Stimulated activated CD8-positive, alpha-beta memory T cell treated with anti-CD3 and anti-CD28 coated beads, Interleukin-12 subunit alpha, Interleukin-12 subunit beta, amount 100 ng/mL, for 4 hours (primary cell): Measurements from ENCODE around the gene ICE2.
"Not testable (repeated sequence)": the region's sequence is repeated elsewhere in the genome, so short reads cannot be mapped to it uniquely, and the experiment has no call there.

Experiments
- DNase-seq: peaks from one replicate; pipeline ENCODE4 v3.0.0-alpha.2; 2020; ENCODE audit warnings: low read depth

ICE2 gene

DNA sequence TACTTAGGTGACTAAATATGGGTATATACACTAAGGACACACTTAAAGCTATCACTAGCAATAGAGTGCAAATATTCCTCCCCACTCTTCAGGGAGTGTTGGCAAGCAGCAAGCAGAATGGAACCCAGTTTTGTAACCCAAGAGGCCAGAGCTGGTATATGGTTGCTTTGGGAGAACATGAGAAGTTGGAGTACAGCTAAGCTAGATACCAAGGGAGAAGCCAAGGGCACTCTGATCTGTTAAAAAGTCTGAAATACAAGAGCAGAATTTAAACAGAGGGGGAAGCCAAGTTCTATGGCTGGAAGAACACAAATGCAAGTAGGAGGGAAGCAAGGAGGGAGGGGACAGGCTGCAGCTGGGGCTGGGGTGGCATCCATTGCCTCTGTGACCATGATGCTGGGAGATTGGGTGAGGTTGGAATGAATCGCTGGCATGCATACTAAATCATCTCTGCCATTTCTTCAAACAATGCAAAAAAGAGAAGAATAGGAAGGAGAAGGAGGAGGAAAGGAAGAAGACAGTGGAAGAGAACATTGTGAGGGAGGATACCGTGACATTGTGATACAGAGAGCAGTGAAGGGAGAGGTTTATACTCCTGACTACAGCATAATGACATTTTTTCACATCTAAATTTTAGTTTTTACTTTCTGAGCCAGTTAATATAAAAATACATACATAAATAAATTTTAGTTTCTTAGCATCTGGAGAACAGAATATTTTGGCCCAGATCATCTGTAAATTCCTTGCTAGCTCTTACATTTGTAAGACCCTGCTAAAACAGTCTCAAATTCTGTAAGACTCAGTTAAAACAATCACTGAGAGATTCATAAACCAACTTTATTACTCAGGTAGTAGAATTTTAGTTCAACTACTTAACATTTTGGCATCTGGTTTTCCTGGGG is 72.2 kb downstream of the ICE2 start:
- DNase-seq, result no peak

DNA sequence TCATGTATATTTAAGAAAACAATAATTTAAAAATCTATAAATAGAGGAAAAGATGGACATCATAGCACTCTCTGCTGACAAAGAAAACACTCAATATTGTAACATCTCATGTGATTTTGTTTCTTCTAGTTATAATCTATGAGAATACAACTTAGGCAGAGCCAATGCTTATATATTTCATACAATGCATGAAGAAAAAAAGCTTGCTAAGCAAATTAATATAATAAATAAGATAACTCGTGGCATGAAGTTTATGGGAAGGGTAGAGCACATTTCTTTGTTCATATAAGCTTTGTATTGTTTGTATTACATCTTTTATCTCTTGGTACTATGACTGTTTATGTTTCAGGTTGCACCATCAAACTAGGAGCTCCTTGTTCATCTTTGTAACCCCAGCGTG is 73.5 kb downstream of the ICE2 start:
- no peak for DNase-seq

DNA sequence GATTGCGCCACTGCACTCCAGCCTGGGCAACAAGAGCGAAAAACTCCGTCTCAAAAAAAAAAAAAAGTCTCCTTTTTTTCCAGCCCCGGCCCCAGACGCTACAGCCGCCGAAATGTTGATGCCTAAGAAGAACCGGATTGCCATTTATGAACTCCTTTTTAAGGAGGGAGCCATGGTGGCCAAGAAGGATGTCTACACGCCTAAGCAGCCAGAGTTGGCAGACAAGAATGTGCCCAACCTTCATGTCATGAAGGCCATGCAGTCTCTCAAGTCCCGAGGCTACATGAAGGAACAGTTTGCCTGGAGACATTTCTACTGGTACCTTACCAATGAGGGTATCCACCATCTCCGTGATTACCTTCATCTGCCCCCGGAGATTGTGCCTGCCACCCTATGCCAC is 74.6 kb downstream of the ICE2 start:
- not testable (repeated sequence) for DNase-seq

DNA sequence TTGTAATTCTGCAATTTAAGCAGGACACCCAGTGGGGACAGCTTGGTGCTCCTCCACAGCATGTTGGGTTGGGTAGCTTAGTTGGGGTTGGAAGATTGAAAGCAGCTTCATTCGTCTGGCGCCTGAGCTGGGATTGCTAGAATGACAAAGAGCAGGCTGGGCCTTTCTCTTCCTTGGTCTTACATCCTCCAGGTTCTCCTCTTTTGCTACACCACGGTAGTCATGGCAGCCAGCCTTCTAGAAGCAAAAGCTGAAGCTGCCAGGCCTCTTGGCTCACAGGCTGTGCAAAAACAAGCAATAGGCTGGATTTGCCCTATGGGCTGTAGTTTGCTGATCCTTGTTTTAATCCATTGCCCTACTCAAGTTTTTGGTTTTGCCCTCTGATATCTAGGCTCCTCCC is 78.0 kb downstream of the ICE2 start:
- no peak for DNase-seq

DNA sequence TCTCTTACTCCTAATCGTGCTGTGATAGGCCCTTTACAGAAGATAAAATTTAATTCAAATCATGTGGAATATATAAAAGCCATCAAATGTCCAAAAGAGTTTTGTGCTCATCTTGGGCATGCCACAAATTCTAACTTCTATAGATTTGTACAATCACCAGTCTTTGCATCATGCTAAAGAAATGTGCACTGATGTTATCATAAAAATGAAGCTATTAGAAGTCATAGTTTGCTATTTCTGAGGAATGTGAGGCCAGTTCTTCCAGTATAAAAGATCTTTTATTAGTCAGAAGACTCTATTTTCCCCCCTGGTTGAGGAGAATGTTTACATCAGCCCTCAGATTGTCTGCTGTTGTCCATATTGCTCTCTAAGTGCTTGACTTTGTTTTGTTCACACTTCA is 79.0 kb downstream of the ICE2 start:
- no peak for DNase-seq

DNA sequence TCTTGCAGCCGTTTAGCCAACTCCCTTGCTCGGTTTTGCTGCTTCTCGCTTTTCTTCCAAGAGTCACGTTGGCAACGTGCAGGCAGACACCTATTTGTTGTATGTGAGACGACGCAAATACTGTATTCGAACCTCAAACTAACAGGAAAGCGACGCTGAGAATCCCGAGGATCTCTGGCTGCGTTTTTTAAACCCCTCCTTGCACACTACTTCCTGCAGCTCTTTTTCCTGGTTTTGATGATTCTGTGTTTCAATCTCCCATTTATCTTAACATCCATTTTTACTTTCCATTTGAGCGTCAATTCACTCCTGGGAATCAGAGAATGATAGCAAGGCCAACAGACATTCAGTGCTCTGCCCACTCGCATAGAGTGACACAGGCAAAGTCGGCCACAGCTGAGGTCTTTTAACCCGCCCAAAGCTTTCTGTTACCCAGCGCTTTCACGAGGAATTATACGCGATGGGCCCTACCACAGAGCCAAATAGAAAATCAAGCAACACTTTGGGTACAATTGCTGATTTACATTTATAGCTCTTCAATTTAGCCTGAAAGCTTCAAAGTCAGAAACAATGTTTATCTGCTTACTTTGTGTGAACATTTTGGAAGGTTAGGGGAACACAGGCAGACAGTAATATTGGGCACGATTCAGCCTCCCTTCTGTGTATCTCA is 79.6 kb downstream of the ICE2 start:
- DNase-seq, result no peak

DNA sequence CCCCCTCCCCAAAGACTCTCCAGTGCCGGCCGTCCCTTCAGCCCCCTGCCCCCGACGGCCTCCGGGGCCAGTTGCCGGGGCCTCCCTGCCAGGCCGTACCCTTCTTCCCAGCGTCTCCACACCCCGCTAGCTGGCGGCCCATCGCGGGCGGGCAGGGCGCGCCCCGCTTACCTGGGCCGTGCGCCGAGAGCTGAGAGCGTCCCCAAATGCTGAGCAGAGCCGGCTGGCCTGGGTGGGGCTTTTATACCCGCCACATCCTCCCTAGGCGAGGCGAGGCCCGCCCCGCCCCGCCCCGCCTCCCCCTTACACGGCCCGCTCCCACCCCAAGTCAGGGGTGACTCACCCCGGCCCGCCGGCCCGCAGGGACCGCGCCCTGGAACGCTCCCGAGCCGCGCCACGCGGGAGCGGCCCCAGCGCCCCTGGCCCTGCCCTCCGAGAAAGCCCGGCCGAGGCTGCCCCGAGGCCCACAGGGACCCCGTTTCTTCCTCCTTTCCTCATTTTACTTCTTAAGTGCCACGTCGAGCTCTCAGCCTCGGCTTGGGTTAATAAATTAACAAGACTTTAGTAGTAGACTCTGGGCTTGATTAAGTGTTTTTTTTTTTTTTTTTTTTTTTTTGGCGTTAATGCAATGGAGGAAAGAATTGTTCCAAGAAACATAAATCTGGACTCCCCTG is 81.0 kb downstream of the ICE2 start, which contains the start of gene ANXA2:
TSS of gene ANXA2 (minus strand) at position 215 of the 674 bp plus-strand sequence. CDS start 11,911 bp downstream, outside the sequence.
- DNase-seq, result peak; percentile 71

DNA sequence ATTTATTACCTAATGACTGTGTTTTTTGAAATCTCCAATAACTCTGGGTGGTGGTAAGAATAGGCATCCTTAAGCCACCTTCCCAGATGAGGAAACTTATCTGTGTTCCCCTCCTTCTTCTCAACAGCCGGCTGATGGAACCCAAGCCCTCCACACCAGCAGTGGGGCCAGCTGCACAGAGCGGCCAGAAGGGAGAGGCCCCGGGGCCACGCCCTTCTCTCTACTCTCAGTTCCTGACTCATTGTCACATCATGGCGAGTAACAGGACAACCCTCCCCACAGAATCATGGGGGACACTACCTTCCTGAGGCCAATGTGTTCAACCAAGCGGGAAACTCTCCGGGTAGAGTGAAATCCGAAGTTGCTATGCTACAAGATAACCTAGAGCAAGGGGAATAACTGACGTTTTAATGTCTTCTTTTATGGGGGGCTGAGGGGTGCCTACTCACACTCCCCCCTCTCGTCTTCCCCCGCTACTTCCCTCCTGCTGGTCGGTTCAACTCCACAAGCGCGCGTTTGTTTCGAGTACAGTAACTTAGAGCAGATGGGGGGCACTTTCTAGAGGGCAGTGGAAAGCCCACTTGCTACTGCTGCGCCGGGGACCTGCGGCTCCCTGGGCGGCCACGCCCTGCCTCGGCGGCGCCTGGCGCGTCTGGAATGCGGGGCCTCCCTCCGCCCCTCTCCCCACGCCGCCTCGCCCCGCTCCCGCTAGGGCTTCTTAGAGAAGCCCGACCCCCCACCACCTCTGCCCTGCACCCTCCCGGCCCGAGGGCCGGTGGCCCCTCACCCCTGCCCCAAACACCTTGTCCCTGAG is 81.8 kb downstream of the ICE2 start:
- DNase-seq, result peak; percentile 19

DNA sequence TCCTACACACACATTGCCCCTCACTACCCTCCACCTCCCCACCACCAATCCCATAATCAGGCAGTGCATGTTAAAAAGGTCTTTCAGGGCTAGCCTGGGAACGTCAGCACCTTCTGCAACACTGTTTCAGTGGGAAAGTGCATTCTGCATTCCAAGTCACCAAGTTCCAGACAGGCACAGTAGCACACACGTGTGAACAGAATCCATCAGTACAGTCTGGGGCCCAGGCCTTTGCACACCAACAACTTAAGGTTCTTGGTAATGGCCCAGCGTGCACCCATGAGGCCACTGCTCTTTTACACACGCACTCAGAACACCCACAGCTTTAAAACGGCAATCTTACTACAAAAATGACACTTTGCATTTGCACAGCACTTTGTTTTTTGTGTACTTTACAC is 82.4 kb downstream of the ICE2 start:
- DNase-seq, result no peak

DNA sequence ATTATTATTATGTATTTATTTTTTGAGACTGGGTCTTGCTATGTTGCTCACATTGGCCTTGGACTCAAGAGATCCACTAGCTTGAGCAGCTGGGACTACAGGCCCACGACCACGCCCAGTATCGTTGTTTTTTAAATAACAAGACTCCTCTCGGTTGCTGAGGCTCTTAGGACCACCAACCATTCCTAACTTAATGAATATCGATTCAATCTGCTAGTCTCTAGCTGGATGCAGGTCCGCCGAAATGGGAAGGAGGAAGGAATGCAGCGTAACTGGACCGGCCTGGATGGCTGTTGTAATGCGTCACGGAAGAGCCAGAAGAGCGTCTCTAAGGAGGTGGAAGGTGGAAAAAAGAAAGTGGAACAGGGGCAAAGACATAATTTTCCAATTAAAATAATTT is 82.8 kb downstream of the ICE2 start:
- no peak for DNase-seq

DNA sequence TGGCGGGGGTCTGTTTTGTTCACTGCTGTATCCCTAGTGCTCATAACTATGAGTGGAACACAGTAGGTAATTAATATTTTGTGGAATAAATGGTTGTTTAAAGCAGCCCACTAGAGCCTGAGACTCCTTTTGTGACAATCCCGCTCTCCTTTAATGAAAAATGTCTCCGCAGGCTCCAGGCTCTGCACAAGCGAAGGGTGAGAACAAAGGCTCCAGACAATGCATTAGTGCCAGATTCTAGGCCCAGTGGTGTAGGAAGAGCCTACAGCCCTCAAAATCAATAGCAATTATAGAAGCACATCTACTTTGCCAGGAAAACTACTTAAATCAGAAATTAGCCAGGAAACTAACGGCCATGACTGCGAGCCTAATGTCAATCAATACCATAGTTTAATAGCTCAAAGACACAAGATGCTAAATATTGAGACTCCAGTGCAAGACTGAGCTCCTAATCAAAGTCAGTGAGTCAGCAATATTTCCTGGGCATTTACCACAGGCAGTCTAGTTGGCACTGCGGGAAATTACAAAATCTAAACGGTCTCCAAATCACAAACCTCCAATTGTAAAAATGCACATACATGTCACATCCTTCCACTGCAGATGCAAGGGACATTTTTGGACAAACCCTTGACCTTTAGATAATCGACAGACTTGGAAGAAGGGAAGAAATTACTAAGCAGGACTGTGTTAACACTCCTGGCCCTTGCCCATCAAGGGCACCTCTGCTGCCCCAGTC is 83.5 kb downstream of the ICE2 start:
- DNase-seq, result no peak

DNA sequence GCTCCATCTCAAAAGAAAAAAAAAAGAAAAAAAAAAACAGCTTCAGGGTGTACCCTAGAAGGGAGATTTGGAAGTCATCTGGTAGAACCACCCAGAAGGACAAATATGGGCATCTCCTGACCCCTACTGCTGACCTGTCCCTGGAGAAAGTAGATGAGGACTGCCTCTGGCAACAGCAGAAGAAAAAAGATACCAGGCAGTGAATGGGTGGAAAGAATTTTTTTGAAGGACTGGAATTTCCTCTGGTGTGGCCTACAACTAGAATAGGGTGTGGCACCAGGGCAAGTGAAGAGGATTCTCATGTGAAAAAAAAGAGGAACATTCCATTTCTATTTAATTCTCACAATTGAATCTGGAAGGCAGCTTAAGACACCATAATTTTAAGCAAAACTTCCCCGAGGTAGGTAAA is 84.2 kb downstream of the ICE2 start:
- DNase-seq, result no peak

DNA sequence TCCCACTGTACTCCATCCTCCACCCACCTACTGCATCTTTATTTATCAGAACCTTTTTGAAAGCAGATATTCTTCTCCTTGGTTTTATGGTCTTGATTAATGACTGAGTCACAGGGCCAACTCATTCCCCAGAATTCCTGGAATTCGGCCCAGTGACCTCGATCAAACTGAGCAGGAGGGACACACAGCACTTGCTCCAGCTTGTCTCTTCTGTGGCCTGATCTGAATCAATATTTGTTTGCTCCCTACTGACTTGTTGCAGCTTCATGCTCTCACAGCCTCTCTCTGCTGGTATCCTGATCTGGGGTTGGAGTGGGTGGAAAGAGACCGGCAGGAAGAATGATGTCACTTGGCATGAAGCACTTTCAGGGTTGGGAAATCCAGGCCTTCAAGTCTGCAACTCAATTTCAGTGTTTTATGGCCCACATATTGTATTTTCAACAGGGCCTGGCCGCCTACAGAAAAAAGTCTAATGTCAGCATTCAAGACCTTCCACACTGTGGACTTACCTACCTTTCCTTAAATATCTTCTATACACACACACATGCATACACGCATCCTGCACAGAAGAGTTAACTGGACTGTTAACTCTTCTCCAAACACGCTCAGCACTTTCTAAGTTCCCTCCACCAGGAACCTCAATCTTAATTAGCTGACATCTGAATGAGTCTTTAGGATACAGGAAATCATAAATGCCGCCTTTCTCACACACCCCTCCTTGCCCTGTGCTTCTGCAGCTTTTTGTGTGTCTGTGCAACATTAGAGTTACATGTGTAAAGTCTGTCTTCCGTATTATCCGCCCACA is 85.8 kb downstream of the ICE2 start:
- no peak for DNase-seq

DNA sequence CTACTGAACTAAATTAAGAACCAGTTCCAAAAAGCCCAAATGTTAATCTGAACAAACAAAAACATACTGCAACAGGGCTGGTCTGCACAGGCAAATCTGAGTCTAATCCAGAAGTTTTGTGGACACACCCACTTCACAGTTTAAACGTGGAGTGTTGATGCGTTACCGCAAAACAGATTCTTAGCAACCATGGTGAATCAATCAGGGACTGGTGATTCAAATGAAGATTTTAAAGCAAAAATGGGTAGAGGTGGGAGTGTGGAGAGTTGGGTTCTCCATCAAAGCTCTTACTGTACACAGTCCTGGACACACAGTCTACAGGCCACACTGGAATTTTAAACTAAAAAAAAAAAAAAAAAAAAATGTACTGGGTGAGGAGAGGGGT is 86.3 kb downstream of the ICE2 start:
- no peak for DNase-seq

DNA sequence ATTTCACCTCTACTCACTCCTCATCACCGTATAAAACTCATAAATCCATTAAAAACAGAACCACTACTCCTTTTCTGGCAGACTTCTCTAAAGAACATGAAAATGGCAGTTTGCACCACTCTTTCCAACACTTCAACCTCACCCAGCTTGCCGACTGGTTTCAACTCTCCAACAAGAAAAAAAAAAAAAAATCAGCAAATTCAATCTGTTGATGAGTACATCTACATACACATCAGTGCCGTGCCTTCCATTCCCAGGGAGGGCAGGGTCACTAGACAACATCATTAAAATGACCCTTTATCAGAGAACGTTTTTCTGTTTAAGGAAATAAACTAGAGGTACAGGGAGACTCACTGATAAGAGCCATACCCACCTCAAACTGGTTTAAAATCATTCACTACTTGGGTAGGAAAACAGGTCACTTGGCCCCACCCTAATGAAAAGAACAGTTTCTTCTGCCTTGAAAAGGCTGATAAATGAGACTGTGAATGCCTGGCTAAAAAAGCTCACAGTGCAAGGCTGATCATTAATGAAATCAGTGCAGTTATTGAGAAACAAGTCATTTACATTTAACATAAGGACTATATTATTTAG is 87.1 kb downstream of the ICE2 start:
- DNase-seq, result no peak

DNA sequence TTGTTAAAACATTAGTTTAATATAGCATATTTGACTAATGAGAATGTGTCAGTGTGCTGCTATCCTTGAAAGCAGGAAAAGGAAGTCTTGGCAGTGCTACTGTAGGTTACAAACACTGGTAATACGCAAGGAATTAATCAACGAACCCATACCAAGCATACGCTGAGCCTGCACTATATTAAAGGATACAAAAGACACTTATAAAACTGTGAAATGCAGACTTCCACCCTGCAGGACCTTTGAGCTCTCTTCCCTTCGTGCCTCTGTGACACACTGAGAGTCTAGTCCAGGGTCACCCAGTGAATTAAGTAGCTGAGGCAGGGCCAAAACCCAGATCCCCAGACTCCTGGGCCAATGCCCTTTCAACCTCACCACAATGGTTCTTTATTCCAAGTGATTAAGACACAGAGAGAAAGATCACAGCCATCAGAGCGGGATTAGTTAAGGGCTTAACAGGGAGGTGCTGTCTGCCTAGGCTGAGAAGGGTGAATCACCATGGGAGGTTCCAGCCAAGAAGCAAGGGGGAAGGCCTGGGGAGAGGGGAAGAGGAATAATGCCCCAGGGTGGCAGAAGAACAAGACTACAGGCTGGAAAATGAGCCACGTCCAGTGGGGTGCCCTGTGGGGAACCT is 88.0 kb downstream of the ICE2 start:
- no peak for DNase-seq

DNA sequence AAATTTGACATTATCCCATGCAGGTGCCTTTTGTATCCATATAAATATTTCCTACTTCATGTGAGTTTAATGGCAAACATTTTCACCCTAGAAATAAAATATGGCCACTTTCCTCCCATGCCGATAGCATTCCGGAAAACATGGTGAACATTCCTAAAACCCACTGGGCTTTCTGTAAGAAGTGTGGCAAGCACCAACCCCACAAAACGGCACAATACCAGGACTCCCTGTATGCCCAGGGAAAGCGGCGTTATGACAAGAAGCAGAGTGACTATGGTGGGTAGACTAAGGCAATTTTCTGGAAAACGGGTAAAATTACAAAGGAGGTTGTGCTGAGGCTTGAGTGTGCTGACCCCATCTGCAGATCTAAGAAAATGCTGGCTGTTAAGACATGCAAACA is 88.7 kb downstream of the ICE2 start:
- DNase-seq, result no peak

DNA sequence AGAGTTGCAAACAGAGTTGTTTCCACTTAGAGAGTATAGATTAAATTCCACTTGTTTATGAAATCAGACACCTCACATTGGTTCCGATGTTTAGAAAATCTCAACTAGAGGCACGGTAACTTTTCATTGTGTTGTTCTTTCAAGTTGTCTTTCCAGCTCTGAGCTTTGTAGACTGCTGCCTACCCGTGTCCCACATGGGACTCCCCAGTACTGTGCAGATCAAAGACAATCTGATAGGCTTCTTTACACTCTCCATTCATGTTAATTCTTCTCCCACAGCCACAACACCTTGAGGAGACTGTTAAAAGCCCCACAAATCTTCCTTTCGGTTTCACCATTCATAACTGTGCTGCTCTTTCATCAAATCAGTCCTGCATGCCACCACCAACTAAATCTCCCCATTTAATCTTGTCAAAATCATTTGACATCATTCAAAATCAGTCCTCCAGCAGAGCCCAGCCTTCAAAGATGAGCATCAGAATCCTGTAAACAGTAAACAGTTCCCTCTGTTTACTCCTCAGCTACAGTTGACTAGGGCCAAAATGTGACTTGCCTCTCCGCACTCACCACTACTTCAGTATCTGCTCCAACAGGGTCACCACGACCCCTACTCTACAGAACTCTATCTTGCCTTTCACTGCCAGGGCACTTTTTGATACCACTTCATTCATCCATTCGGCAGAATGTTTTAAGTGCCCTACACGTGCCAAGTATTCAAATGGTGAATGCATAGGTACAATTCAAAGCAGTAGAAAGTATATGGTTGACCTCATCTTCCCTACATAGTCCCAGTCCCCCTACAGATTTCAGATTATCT is 89.5 kb downstream of the ICE2 start:
- DNase-seq, result no peak

DNA sequence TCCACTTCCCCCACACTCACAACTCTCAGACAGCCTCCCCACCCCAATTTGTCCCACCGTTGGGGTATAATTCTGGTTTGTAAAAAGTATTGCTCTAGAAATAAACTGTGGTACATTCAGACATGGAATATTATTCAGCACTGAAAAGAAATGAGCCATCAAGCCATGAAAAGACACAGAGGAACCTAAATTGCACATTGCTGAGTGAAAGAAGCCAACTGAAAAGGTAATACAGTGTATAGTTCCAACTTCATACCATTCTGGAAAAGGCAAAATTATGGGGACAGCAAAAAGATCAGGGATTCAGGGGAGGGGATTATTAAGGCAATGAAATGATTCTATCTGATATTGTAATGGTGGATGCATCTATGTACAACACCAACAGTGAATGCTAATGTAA is 91.6 kb downstream of the ICE2 start:
- DNase-seq, result no peak
